IPS DF 6.9 (cell line): Measurements from ENCODE around the gene RELCH.

Experiments
- DNase-seq: peaks from one replicate; pipeline ENCODE4 v3.0.0-alpha.2; 2013; ENCODE audit warnings: low read depth, low spot score
- H3K27ac ChIP-seq: one replicate; pipeline ENCODE4 v1.5.1; 2013; ENCODE audit warnings: low read length, control low read depth
- H3K27me3 ChIP-seq: 2 replicates; pipeline ENCODE4 v1.6.1; 2013; ENCODE audit warnings: mild to moderate bottlenecking, low read length; ENCODE audit not compliant: control insufficient read depth, insufficient read depth
- H3K36me3 ChIP-seq: 2 replicates; pipeline ENCODE4 v1.6.1; 2013; ENCODE audit warnings: low read length; ENCODE audit not compliant: control insufficient read depth, insufficient read depth
- H3K4me1 ChIP-seq: 2 replicates; pipeline ENCODE4 v1.6.1; 2013; ENCODE audit warnings: low read length; ENCODE audit not compliant: control insufficient read depth, insufficient read depth
- H3K4me3 ChIP-seq: 2 replicates; pipeline ENCODE4 v1.5.1; 2013; ENCODE audit warnings: mild to moderate bottlenecking, low read length
- H3K9me3 ChIP-seq: 2 replicates; pipeline ENCODE4 v1.6.1; 2013; ENCODE audit warnings: low read length, inconsistent platforms; ENCODE audit not compliant: control insufficient read depth, insufficient read depth
- WGBS: extraction: QIAGEN DNeasy Blood & Tissue Kit; methylation state at CpG from one replicate; pipeline ENCODE4 v1.1.7; 2013; ENCODE audit warnings: mixed read lengths, missing lambda C conversion rate; ENCODE audit not compliant: insufficient read length, insufficient coverage; 5-methylcytosine and 5-hydroxymethylcytosine counted together

RELCH gene

DNA sequence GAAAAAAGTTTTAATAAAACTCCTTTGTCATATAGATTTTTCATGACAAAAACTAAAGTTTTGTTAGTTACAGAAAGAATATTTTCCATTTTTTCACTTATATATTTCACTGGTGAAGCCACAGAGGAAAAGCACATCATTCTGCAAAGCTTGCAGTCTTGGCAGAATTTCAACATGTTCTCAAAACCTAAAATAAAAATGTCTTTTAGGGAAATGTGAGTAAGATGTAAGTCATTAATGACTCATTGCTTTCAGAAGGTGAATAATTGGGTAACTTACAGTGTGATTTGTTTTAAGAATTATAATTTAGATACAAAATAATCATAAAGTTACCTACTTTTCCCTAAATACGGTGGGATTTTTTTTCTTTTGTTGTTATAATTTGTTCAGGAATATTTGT lies 94.6 kb downstream of the RELCH start:
- Histone ChIP-seq H3K36me3 (no peaks in the 10 kb centered on the region), H3K27me3 (no peaks in the 10 kb centered on the region), H3K27ac (no peak overlapping the region), H3K4me1 (no peaks in the 10 kb centered on the region), H3K4me3 (no peak overlapping the region), H3K9me3 (no peaks in the 10 kb centered on the region)
- WGBS: no CpG with 5 or more reads among the region's 1 CpG
- DNase-seq: no peak

GRCh38 chr18:62282188-62282629 lies 95.2 kb downstream of the RELCH start:
- no peaks in the 10 kb centered on the region for H3K4me1 ChIP-seq
- no peak for DNase-seq
- no peaks in the 10 kb centered on the region for H3K36me3 ChIP-seq
- no peaks in the 10 kb centered on the region for H3K27me3 ChIP-seq
- H3K9me3 ChIP-seq: no peaks in the 10 kb centered on the region
- H3K27ac ChIP-seq: no peak overlapping the region
- no peak overlapping the region for H3K4me3 ChIP-seq
- WGBS: no CpG with 5 or more reads among the region's 2 CpGs

DNA sequence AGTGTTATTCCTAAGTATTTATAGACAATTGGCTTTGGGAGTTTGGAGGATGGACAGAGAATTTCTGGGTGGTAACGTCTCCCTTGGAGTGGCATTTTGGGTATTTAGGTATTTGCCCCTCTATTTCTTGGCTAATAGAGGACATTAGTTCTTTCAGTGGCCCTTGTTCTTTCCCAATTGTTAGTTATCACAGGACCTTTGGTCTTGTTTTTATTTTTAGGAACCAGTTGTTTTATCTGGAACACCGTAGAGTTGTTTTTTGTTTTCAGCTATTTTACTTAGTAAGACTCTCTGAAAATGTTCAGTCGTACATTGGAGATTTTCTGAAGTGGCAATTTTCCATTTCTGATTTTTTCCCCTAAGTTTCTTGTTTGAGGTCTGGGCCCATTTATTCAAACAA lies 97.6 kb downstream of the RELCH start:
- no peaks in the 10 kb centered on the region for H3K9me3 ChIP-seq
- no peak for DNase-seq

DNA sequence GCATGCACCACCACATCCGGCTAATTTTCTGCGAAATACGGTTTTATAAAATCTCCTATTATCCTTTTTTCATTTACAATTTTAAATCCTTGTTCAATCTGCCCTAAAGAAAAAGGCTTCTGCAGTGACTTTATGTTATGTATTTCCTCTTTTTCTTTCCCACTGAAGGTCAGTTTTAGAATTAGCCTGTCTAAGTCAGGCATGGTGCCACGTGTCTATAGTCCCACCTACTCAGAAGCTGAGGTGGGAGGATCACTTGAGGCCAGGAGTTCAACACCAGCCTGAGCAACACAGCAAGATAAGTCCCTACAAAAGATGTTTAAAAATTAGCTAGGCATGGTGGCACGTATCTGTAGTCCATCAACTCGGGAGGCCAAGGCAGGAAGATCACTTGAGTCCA lies 98.2 kb downstream of the RELCH start:
- WGBS: 100% methylated on average over 3 of the region's 6 CpGs
- no peaks in the 10 kb centered on the region for H3K27me3 ChIP-seq
- H3K27ac ChIP-seq: no peak overlapping the region
- no peak for DNase-seq
- no peaks in the 10 kb centered on the region for H3K4me1 ChIP-seq
- H3K36me3 ChIP-seq: no peaks in the 10 kb centered on the region
- no peak overlapping the region for H3K4me3 ChIP-seq
- H3K9me3 ChIP-seq: no peaks in the 10 kb centered on the region

More for the DNA sequence above, 97.6 kb downstream of the RELCH start:
- H3K36me3 ChIP-seq: no peaks in the 10 kb centered on the region
- no peaks in the 10 kb centered on the region for H3K4me1 ChIP-seq
- H3K4me3 ChIP-seq: no peak overlapping the region
- WGBS: no CpG with 5 or more reads among the region's 3 CpGs
- no peaks in the 10 kb centered on the region for H3K27me3 ChIP-seq
- no peak overlapping the region for H3K27ac ChIP-seq

DNA sequence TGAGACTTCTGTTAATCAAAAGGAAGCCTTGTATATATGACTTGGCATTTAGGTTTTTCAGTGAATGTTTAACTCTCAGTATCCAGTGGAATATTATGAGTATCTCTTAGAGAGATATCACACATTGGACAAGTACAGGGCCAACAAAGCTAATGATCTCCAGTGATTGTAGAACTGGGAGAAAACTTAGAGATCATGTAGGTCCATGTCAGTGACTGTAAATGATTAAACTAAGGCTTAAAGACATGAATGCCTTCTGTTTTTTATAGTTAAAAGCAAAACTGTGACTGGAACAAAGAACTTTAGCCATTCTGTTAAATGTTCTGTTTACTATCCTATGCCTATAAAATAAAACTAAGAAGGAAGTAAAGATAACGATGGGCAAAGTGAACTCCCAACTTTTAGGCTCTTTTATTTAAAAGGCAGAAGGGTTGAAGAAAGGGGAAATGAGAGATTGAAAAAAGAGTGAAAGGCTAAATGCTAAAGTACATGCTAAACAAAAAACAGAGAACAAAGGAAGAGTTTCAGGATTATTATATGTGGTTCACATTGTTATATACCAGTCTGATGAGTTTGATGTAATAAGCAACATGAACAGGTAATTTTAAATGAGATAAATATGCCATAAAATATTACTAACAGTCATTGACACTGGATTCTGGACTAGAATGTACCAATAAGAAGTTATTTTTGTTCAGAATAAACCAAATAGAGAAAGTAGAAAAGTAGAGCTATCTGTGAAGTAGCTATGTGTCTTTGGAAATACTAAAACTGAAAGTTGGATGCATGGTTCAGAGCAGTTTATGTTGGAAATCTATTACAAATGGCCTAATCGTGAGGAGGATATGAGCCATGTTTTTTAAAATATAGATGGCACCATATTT lies 101.0 kb downstream of the RELCH start:
- WGBS: no CpG with 5 or more reads among the region's 2 CpGs
- Histone ChIP-seq H3K36me3 (no peaks in the 10 kb centered on the region; the same call in 1 of the 2 replicates), H3K27me3 (no peaks in the 10 kb centered on the region), H3K4me3 (no peak overlapping the region), H3K9me3 (no peaks in the 10 kb centered on the region), H3K4me1 (no peaks in the 10 kb centered on the region), H3K27ac (no peak overlapping the region)
- no peak for DNase-seq

DNA sequence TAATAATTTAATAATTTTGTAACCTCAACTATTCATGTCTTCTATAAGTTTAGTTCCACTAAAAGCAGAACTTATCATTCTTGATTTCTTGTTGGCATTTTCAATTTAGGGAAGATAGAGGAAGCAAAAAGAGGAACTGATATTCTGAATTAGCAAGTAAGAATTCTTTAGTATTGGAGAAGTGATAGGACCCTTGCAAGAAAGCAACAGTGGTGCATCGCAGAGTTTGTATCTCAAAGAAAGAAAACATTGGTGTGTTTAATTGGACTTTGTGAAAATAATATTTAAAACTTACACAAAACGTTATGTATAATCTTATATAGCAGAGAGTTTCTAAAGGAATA lies 101.6 kb downstream of the RELCH start:
- H3K4me3 ChIP-seq: no peak overlapping the region
- no peak for DNase-seq
- no peak overlapping the region for H3K27ac ChIP-seq
- no peaks in the 10 kb centered on the region for H3K4me1 ChIP-seq
- no peaks in the 10 kb centered on the region; the same call in 1 of the 2 replicates for H3K36me3 ChIP-seq
- H3K27me3 ChIP-seq: no peaks in the 10 kb centered on the region
- WGBS: no CpG with 5 or more reads among the region's 2 CpGs
- H3K9me3 ChIP-seq: no peaks in the 10 kb centered on the region

GRCh38 chr18:62289047-62289446 lies 102.0 kb downstream of the RELCH start:
- no peak for DNase-seq
- 100% methylated on average over 1 of the region's 2 CpGs for WGBS
- Histone ChIP-seq H3K9me3 (no peaks in the 10 kb centered on the region), H3K27ac (no peak overlapping the region), H3K4me1 (no peaks in the 10 kb centered on the region), H3K36me3 (no peaks in the 10 kb centered on the region; the same call in 1 of the 2 replicates), H3K4me3 (no peak overlapping the region), H3K27me3 (no peaks in the 10 kb centered on the region)

DNA sequence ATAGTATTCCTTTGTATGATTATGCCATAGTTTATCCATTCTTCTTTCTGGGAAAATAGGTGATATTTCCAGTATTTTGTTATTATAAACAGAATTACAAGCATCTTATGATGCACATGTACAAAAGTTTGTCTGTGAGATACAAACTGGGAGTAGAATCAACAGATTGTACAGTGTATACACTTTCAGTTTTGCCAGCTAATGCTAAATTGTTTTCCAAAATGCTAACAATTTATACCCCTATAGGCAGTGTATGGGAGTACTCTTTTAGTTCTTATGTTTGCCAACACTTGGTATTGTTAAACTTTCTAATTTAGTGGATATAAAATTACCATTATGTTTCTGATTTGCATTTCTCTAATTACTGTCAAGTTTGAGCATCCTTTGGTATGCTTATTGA lies 107.0 kb downstream of the RELCH start:
- Histone ChIP-seq H3K27ac (no peak overlapping the region), H3K27me3 (no peaks in the 10 kb centered on the region), H3K4me3 (no peak overlapping the region), H3K4me1 (no peaks in the 10 kb centered on the region), H3K9me3 (no peaks in the 10 kb centered on the region), H3K36me3 (no peaks in the 10 kb centered on the region; the same call in 1 of the 2 replicates)
- DNase-seq: no peak

GRCh38 chr18:62300359-62300963 lies 113.4 kb downstream of the RELCH start:
- Histone ChIP-seq H3K27ac (no peak overlapping the region), H3K27me3 (no peaks in the 10 kb centered on the region), H3K4me3 (no peak overlapping the region), H3K4me1 (no peaks in the 10 kb centered on the region), H3K9me3 (no peaks in the 10 kb centered on the region), H3K36me3 (no peaks in the 10 kb centered on the region; the same call in 1 of the 2 replicates)
- DNase-seq: no peak
- no CpG with 5 or more reads among the region's 3 CpGs for WGBS

DNA sequence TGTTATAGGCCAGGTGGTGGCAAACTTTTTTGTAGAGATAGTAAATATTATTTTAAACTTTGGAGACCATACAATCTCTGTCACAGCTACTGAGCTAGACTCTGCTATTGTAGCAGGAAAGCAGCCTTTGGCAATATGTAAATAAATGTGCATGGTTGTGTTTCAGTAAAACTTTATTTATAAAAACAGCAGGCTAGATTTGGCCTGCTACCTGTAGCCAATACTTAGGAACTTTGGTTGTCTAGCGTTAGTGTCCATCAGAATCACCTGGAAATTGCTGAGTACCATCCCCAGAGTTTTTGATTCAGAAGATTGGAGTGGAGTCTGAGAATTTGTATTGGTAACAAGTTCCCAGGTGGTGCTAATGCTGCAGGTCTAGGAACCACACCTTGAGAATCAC lies 114.3 kb downstream of the RELCH start:
- Histone ChIP-seq H3K27ac (no peak overlapping the region), H3K4me3 (no peak overlapping the region), H3K4me1 (no peaks in the 10 kb centered on the region), H3K36me3 (no peaks in the 10 kb centered on the region; the same call in 1 of the 2 replicates), H3K9me3 (no peaks in the 10 kb centered on the region), H3K27me3 (no peaks in the 10 kb centered on the region)
- no CpG with 5 or more reads among the region's 1 CpG for WGBS
- DNase-seq: no peak
